Peyer's patch (tissue), 4 donors: ENCODE data around the gene GCAT.

ENCODE experiments used
- CTCF ChIP-seq, 6 experiments: fragments of 450-650 bp in 4 of 6; fragments of 200-600 bp in 2 of 6; sonication (generic) in 1 of 6; IDR thresholded peaks; one replicate each; pipeline ENCODE4 v1.5.1; 2017 to 2019; ENCODE audit warnings: antibody characterized with exemption in 6 of 6, mild to moderate bottlenecking in 3 of 6, moderate library complexity in 1 of 6
- POLR2A ChIP-seq, 2 donors: fragments of 450-650 bp; IDR thresholded peaks; one replicate each; pipeline ENCODE4 v1.5.1; 2017; ENCODE audit warnings: antibody characterized with exemption in 2 of 2, mild to moderate bottlenecking in 2 of 2, moderate library complexity in 2 of 2

GRCh38 chr22:37855462-37855861 lies 47.7 kb downstream of the GCAT start:
- TF ChIP-seq POLR2A (IDR thresholded peaks at IDR 0.05) = no peak
- no peak for TF ChIP-seq CTCF (IDR thresholded peaks at IDR 0.05)
